Trophoblast cell (in vitro differentiated cells and primary cell): Measurements from ENCODE around the gene PTPRJ.

ENCODE experiments used
- DNase-seq, 2 donors: peaks; one replicate each; pipeline ENCODE4 v3.0.0-alpha.2; 2016
- H2AFZ ChIP-seq: 2 replicates; pipeline ENCODE4 v1.6.1; 2013; ENCODE audit warnings: low read length, moderate library complexity, mild to moderate bottlenecking; ENCODE audit not compliant: insufficient read depth, poor library complexity
- H2AK5ac ChIP-seq: 2 replicates; pipeline ENCODE4 v1.6.1; 2013; ENCODE audit warnings: mild to moderate bottlenecking, low read length
- H2BK120ac ChIP-seq: 2 replicates; pipeline ENCODE4 v1.6.1; 2013; ENCODE audit warnings: low read length, mild to moderate bottlenecking, moderate library complexity; ENCODE audit not compliant: insufficient read depth, poor library complexity
- H2BK12ac ChIP-seq: 2 replicates; pipeline ENCODE4 v1.6.1; 2013; ENCODE audit warnings: mild to moderate bottlenecking, low read length, moderate library complexity
- H2BK5ac ChIP-seq: 2 replicates; pipeline ENCODE4 v1.6.1; 2013; ENCODE audit warnings: low read length, low read depth, moderate library complexity, mild to moderate bottlenecking; ENCODE audit not compliant: poor library complexity
- H3K14ac ChIP-seq: 2 replicates; pipeline ENCODE4 v1.6.1; 2013; ENCODE audit warnings: mild to moderate bottlenecking, low read length
- H3K18ac ChIP-seq: 2 replicates; pipeline ENCODE4 v1.6.1; 2013; ENCODE audit warnings: mild to moderate bottlenecking, low read length
- H3K23ac ChIP-seq: 2 replicates; pipeline ENCODE4 v1.6.1; 2013; ENCODE audit warnings: low read length
- H3K27ac ChIP-seq: 2 replicates; pipeline ENCODE4 v1.5.1; 2013; ENCODE audit warnings: low read depth, mild to moderate bottlenecking, inconsistent platforms, low read length, moderate library complexity
- H3K27me3 ChIP-seq: 2 replicates; pipeline ENCODE4 v1.6.1; 2013; ENCODE audit warnings: inconsistent platforms, mild to moderate bottlenecking, low read length, moderate library complexity; ENCODE audit not compliant: insufficient read depth
- H3K36me3 ChIP-seq, 2 experiments: 1 replicate in 1 of 2; 2 replicates in 1 of 2; pipeline ENCODE4 v1.6.1; 2013; ENCODE audit warnings: low read length in 2 of 2, mild to moderate bottlenecking in 2 of 2, moderate library complexity in 1 of 2; ENCODE audit not compliant: insufficient read depth in 2 of 2, control insufficient read depth in 1 of 2
- H3K4ac ChIP-seq: 2 replicates; pipeline ENCODE4 v1.6.1; 2013; ENCODE audit warnings: low read depth, mild to moderate bottlenecking, low read length, moderate library complexity
- H3K4me1 ChIP-seq, 2 experiments: 1 replicate in 1 of 2; 2 replicates in 1 of 2; pipeline ENCODE4 v1.6.1; 2013; ENCODE audit warnings: low read length in 2 of 2, mild to moderate bottlenecking in 2 of 2, moderate library complexity in 1 of 2; ENCODE audit not compliant: insufficient read depth in 2 of 2, control insufficient read depth in 1 of 2
- H3K4me2 ChIP-seq: 2 replicates; pipeline ENCODE4 v1.6.1; 2013; ENCODE audit warnings: inconsistent platforms, mild to moderate bottlenecking, low read length, moderate library complexity
- H3K4me3 ChIP-seq: 2 replicates; pipeline ENCODE4 v1.5.1; 2013; ENCODE audit warnings: mild to moderate bottlenecking, low read depth, low read length, inconsistent platforms
- H3K79me1 ChIP-seq: one replicate; pipeline ENCODE4 v1.6.1; 2013; ENCODE audit warnings: low read length
- H3K79me2 ChIP-seq: 2 replicates; pipeline ENCODE4 v1.6.1; 2013; ENCODE audit warnings: low read length, mild to moderate bottlenecking; ENCODE audit not compliant: control insufficient read depth, insufficient read depth, poor library complexity
- H3K9ac ChIP-seq: 2 replicates; pipeline ENCODE4 v1.6.1; 2013; ENCODE audit warnings: mild to moderate bottlenecking, low read length
- H3K9me3 ChIP-seq: 2 replicates; pipeline ENCODE4 v1.6.1; 2013; ENCODE audit warnings: low read depth, mild to moderate bottlenecking, control low read depth, inconsistent platforms, low read length; ENCODE audit not compliant: insufficient read depth
- H4K12ac ChIP-seq: 2 replicates; pipeline ENCODE4 v1.6.1; 2013; ENCODE audit warnings: low read depth, mild to moderate bottlenecking, low read length, moderate library complexity
- H4K8ac ChIP-seq: 2 replicates; pipeline ENCODE4 v1.6.1; 2013; ENCODE audit warnings: low read depth, mild to moderate bottlenecking, low read length, moderate library complexity
- H4K91ac ChIP-seq: one replicate; pipeline ENCODE4 v1.6.1; 2013; ENCODE audit warnings: low read depth, mild to moderate bottlenecking, low read length, moderate library complexity
- WGBS: extraction: QIAGEN DNeasy Blood & Tissue Kit; methylation state at CpG from one replicate; pipeline ENCODE4 v1.1.7; 2013; ENCODE audit warnings: missing lambda C conversion rate; ENCODE audit not compliant: insufficient read length, insufficient coverage; ENCODE audit errors: extremely low coverage; 5-methylcytosine and 5-hydroxymethylcytosine counted together

The PTPRJ gene

GRCh38 chr11:48029681-48030290, 49.4 kb downstream of the PTPRJ start:
- Histone ChIP-seq H3K14ac (no peak overlapping the region), H3K18ac (no peak overlapping the region), H2BK12ac (no peak overlapping the region), H4K8ac (no peak overlapping the region), H2AK5ac (no peak overlapping the region), H2AFZ (no peak overlapping the region), H3K23ac (no peak overlapping the region), H4K12ac (no peak overlapping the region), H3K27me3 (no peaks in the 10 kb centered on the region), H3K9ac (no peak overlapping the region), H2BK5ac (no peak overlapping the region), H3K79me1 (no peaks in the 10 kb centered on the region), H3K36me3 (no peaks in the 10 kb centered on the region), H3K4me3 (no peak overlapping the region), H3K4ac (no peak overlapping the region), H2BK120ac (no peak overlapping the region), H3K27ac (no peak overlapping the region), H3K9me3 (no peaks in the 10 kb centered on the region), H4K91ac (no peak overlapping the region), H3K79me2 (no peaks in the 10 kb centered on the region), H3K4me2 (no peak overlapping the region), H3K4me1 (peaks cover 0 to 2% of the 10 kb centered on the region in 2 experiments)
- WGBS, result no CpG with 5 or more reads among the region's 6 CpGs
- DNase-seq, result no peak

- no peak overlapping the region for H3K9ac ChIP-seq
- H4K8ac ChIP-seq, result no peak overlapping the region
- peaks cover 0 to 5% of the 10 kb centered on the region in 2 experiments for H3K4me1 ChIP-seq
- H3K36me3 ChIP-seq, result no peaks in the 10 kb centered on the region
- no peak overlapping the region for H4K12ac ChIP-seq
- WGBS, result no CpG with 5 or more reads among the region's 6 CpGs
- no peaks in the 10 kb centered on the region for H3K27me3 ChIP-seq
- H3K4ac ChIP-seq, result no peak overlapping the region
- no peaks in the 10 kb centered on the region for H3K9me3 ChIP-seq
- H3K4me2 ChIP-seq, result no peak overlapping the region
- H3K79me1 ChIP-seq, result no peaks in the 10 kb centered on the region
- no peak overlapping the region for H2BK5ac ChIP-seq
- H2AFZ ChIP-seq, result no peak overlapping the region
- H2BK12ac ChIP-seq, result no peak overlapping the region
- H4K91ac ChIP-seq, result no peak overlapping the region
- H3K23ac ChIP-seq, result no peak overlapping the region
- H3K14ac ChIP-seq, result no peak overlapping the region
- no peak overlapping the region for H3K4me3 ChIP-seq
- no peak overlapping the region for H3K18ac ChIP-seq
- H2BK120ac ChIP-seq, result no peak overlapping the region
- DNase-seq, result no peak
- H2AK5ac ChIP-seq, result no peak overlapping the region
- no peak overlapping the region for H3K27ac ChIP-seq
- H3K79me2 ChIP-seq, result no peaks in the 10 kb centered on the region
Measured at GRCh38 chr11:48031602-48032001, 51.2 kb downstream of the PTPRJ start.

- Histone ChIP-seq H4K91ac (no peak overlapping the region), H3K27ac (no peak overlapping the region)
Measured at GRCh38 chr11:48032721-48033120, 52.4 kb downstream of the PTPRJ start.

GRCh38 chr11:48033918-48034341, 53.6 kb downstream of the PTPRJ start:
- Histone ChIP-seq H3K9ac (no peak overlapping the region), H3K9me3 (no peaks in the 10 kb centered on the region), H3K4me1 (peaks cover 0 to 3% of the 10 kb centered on the region in 2 experiments), H3K79me1 (no peaks in the 10 kb centered on the region), H2BK12ac (no peak overlapping the region), H4K8ac (no peak overlapping the region), H4K12ac (no peak overlapping the region), H2AK5ac (no peak overlapping the region), H3K4me2 (no peak overlapping the region), H3K18ac (no peak overlapping the region), H3K36me3 (no peaks in the 10 kb centered on the region), H3K27ac (no peak overlapping the region), H2BK5ac (no peak overlapping the region), H3K79me2 (no peaks in the 10 kb centered on the region), H2BK120ac (no peak overlapping the region), H3K4me3 (no peak overlapping the region), H3K23ac (no peak overlapping the region), H3K27me3 (no peaks in the 10 kb centered on the region), H4K91ac (no peak overlapping the region), H2AFZ (no peak overlapping the region), H3K4ac (no peak overlapping the region), H3K14ac (no peak overlapping the region)
- no CpG with 5 or more reads among the region's 3 CpGs for WGBS
- no peak for DNase-seq

More at GRCh38 chr11:48032721-48033120, 52.4 kb downstream of the PTPRJ start:
- no peaks in the 10 kb centered on the region for H3K36me3 ChIP-seq
- WGBS, result 100% methylated on average over 1 of the region's 6 CpGs
- H4K8ac ChIP-seq, result no peak overlapping the region
- no peak overlapping the region for H3K14ac ChIP-seq
- no peak overlapping the region for H3K23ac ChIP-seq
- H3K9me3 ChIP-seq, result no peaks in the 10 kb centered on the region
- H3K79me1 ChIP-seq, result no peaks in the 10 kb centered on the region
- no peak overlapping the region for H3K4ac ChIP-seq
- no peak overlapping the region for H3K18ac ChIP-seq
- no peak overlapping the region for H4K12ac ChIP-seq
- H2AK5ac ChIP-seq, result no peak overlapping the region
- H3K27me3 ChIP-seq, result no peaks in the 10 kb centered on the region
- no peak for DNase-seq
- H3K79me2 ChIP-seq, result no peaks in the 10 kb centered on the region
- no peak overlapping the region for H3K9ac ChIP-seq
- no peak overlapping the region for H2BK12ac ChIP-seq
- no peak overlapping the region for H2BK5ac ChIP-seq
- no peak overlapping the region for H2BK120ac ChIP-seq
- no peak overlapping the region for H3K4me2 ChIP-seq
- no peak overlapping the region for H2AFZ ChIP-seq
- peaks cover 0 to 5% of the 10 kb centered on the region in 2 experiments for H3K4me1 ChIP-seq
- H3K4me3 ChIP-seq, result no peak overlapping the region
